ENCODE data around the gene ACACB.

Gene ACACB

DNA sequence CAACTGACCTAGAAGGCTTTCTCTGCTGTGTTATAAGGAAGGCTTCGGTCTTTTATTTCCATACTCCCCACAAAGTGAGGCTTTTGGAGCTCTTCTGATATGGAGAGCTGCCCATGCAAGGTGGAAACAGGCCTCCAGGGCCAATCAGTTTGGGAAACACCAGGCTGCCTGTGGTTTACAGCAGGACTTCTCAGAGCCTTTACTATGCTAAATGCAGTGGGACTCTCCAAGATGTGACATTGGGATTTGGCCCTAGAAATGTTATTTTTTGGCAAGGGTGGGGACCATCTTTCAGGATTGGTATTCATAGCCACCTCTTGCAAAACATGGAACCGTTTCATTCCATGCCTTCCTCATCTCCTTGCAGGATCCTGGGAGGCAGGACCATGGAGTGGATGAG, 3.7 kb downstream of the ACACB start:
- TF ChIP-seq GATA2 (IDR thresholded peaks at IDR 0.05; ENCODE audit: low read depth, low read length) (no peak), GATA3 (IDR thresholded peaks at IDR 0.05; ENCODE audit: low read depth, low read length) (no peak)

DNA sequence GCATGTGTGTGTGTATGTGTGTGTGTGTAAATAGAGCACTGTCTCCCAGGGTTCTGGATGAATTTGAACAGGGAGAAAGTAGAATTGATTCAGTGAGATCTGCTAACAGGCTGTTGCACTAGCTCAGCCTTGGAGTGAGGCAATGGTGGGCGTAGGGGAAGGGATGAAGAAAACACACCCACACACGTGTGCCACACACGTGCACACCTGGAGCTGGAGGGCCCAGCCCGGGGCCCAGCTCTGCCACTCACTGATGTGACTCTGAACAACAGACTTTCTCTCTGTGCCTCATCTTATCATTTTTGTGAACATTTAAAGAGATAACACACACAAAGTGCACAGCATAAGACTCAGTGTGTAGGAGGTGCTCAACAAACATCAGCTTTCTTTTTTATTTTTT, 4.2 kb downstream of the ACACB start:
- TF ChIP-seq GATA2 (IDR thresholded peaks at IDR 0.05; ENCODE audit: low read depth, low read length) = no peak
- TF ChIP-seq GATA3 (IDR thresholded peaks at IDR 0.05; ENCODE audit: low read depth, low read length) = no peak

DNA sequence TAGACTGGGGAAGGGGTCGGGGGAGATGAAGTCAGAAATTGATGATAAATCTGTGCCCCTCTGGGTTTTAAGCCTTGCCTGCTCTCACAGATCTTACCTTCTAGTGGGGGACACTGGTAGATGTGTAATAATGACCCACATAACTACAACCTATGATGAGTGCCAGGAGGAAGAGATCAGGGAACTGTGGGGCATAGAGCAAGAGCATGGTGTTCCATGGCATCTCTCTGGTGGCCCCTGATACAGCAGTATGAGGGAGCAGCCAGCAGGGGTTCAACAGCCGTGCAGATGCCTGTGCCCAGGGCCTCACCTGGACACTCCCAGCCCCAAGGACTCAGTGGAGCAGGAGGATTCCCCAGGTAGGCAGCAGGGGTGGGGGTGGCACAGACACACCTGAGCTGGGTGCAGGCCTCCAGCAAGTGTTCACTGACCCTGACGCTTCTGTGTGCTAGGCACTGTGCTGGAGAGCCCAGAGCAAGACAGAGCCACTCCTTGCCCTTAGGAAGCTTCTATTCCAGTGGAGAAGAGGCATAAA, 5.0 kb downstream of the ACACB start:
- no peak for TF ChIP-seq GATA3 (IDR thresholded peaks at IDR 0.05; ENCODE audit: low read depth, low read length)
- TF ChIP-seq GATA2 (IDR thresholded peaks at IDR 0.05; ENCODE audit: low read depth, low read length) = no peak

DNA sequence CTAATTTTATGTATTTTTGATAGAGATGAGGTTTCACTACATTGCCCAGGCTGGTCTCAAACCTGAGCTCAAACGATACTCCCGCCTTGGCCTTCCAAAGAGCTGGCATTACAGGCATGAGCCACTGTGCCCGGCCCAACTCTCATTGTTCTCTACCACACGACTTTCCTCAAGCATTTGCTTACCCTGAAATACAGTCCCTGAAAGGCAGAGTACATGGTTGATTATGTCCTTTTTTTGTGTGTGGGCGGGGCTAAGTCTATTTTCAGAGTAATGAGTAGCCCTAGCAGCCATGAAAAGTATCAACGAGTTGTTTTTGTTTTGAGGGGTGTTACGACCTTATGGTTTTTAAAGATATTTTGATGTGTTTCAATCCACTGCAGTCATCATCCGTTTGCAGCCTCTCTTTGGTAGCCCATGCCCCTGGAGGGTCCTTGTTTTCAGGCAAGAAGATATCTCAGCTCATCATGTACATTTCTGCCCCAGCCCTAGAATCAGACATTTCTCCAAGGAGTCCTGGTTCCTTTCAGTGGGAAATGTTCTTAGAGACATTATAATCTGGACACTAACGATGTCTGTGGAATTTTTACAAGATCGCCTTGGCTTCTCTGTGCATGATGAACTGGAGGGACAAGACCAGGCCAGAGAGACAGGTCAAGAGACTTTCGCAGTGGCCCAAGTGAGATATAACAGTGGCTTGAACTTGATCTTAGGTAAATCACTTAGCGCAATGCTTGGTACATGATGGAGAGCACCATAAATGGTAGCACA, 8.7 kb downstream of the ACACB start:
- no peak for TF ChIP-seq GATA2 (IDR thresholded peaks at IDR 0.05; ENCODE audit: low read depth, low read length)
- no peak for TF ChIP-seq GATA3 (IDR thresholded peaks at IDR 0.05; ENCODE audit: low read depth, low read length)

DNA sequence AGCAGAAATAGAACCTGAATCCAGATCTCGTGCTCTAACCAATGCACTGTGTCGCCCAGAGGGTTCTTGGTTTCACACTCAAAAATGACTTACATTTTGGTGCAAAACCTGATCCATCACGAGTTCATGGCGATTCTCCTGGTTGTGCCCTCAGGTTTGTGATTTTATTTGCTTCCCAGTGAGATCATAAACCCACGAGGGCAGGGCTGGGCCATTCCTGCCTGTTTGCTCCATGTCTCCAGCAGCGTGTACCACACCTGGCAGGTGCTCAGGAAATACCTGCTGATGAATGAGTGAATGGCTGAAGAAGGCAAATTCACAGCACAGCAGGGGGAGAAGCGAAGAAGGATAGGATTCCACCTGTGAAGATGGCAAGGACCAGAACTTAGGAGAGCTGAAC, 9.4 kb downstream of the ACACB start:
- no peak for TF ChIP-seq GATA3 (IDR thresholded peaks at IDR 0.05; ENCODE audit: low read depth, low read length)
- TF ChIP-seq GATA2 (IDR thresholded peaks at IDR 0.05; ENCODE audit: low read depth, low read length) = no peak

DNA sequence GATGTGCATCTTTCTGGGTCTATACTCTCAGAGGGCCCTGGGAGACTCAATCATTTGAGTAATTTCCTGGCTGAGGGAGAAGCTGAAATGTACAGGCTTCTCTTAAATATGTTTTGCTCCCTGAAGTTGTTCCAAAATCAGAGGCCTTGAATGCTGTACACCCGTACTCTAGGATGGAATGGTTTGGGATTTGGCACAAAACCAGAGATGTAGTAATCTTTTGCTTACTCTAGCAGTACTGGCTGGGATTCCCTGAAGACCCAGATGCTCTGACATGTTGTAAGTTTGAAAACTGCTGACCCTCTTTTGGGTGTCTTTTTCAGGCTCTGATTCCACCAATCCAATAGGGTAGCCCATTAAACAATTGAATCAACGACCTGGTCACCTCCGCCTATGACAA, 10.4 kb downstream of the ACACB start:
- no peak for TF ChIP-seq GATA3 (IDR thresholded peaks at IDR 0.05; ENCODE audit: low read depth, low read length)
- no peak for TF ChIP-seq GATA2 (IDR thresholded peaks at IDR 0.05; ENCODE audit: low read depth, low read length)

DNA sequence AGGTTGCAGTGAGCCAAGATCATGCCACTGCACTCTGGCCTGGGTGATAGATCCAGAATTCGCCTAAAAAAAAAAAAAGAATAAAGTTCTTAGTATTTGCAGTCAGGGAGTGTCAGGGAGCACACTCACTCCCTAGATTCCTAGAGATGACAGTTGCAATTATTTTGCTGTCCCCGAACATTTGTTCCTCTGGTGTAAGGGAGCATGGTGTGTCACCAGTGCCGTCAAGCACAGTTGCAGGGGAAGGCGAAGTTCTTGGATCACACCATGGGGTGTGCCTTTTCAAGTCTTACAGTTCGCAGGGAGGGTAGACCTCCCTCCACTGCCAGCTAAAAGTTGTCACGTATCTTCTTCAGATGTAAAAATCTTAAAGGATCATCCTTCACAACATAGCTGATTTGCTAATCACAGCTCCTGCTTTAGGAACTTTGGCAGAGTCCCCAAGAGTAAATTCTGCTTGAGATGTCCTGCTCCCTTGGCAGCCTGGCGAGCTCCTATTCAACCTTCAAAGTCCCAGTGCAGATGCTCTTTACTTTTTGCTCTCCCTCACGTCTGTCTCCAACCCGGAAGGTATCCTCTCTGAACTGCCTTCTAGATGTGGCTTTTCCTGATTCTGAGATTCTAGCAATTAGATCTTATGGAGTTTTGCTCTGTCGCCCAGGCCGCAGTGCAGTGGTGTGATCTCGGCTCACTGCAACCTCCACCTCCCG, 11.3 kb downstream of the ACACB start:
- TF ChIP-seq GATA2 (IDR thresholded peaks at IDR 0.05; ENCODE audit: low read depth, low read length) (no peak), GATA3 (IDR thresholded peaks at IDR 0.05; ENCODE audit: low read depth, low read length) (no peak)

DNA sequence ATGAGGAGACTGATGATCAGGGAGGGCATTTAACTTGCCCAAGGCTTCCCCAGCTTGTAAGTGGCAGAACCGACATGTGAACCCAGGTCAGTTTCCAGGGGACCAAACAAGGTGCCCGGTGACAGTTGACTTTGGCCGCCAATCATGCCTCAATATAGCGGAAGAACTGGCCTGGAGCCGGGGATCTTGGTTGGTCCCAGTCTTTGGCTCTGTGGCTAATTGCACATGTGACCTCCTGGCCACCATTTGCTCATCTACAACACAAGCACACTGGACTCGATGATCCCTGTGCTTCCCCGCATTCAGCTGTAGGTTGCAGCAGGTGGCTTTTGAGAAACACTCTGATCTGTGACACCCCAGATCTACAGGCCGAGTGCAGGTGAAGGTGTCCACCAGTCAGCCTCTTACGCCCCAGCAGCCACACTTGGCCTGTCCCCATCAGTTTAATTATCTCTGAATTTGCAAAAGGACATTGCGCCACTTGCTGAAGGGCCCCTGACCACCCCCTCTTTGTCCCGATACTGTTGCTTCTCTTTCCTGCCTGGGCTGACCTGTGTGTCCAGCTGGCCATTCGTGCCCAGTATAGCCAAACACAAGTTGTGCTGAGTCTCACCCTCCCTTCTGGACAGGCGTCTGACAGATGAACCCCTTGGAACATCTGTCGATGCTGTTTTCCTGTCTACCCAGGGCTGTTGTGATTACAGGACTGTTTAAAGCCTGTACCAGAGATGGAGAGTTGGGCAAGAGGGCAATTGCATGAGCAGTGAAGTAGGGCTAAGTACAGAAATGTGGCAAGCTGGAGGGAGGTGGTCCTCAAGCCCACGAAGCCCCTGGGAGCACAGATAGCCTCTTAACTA, 14.1 kb downstream of the ACACB start:
- no peak for TF ChIP-seq GATA2 (IDR thresholded peaks at IDR 0.05; ENCODE audit: low read depth, low read length)
- TF ChIP-seq GATA3 (IDR thresholded peaks at IDR 0.05; ENCODE audit: low read depth, low read length) = no peak

DNA sequence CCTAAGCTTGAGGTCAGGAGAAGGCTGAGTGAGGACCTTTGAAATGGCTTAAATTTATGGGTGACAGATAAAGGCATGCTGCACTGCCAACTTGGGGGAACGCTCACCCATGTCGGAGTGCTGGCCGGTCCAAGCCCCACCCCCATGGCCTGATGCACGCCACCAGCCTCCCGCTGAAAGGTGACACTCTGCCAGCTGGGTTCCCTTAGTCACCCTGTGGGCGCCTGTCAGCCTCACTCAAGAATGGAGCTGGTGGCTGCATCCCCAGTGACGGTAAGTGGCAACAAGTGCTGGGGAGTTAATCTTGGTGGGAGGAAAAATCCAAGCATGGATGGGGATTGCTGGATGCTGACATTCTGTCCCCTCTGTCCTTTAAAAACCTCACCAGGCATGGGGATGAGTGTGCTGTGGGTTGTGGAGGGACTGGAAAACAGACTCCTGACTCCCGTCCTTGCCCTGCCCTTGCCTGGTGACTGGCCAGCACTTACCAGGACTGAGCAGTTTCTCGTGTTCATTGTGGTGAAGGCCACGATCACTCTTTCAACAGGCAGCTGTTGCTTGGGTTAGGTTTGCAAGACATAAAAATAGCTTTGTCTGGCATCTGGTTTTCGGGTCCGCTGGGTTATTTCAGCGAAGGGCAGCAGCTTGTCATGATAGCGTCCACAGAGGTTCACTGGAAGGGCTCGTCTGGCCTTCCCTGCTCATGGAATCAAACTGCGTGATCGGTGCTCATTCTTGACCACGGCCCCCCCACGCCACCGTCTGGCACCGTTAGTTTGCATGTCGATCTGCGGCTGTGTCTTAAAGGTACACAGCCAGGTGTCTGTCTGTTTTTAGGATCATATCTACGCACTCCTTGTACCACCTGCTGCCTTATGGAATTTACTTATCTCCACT, 15.0 kb downstream of the ACACB start:
- TF ChIP-seq GATA2 (IDR thresholded peaks at IDR 0.05; ENCODE audit: low read depth, low read length) (no peak), GATA3 (IDR thresholded peaks at IDR 0.05; ENCODE audit: low read depth, low read length) (no peak)

DNA sequence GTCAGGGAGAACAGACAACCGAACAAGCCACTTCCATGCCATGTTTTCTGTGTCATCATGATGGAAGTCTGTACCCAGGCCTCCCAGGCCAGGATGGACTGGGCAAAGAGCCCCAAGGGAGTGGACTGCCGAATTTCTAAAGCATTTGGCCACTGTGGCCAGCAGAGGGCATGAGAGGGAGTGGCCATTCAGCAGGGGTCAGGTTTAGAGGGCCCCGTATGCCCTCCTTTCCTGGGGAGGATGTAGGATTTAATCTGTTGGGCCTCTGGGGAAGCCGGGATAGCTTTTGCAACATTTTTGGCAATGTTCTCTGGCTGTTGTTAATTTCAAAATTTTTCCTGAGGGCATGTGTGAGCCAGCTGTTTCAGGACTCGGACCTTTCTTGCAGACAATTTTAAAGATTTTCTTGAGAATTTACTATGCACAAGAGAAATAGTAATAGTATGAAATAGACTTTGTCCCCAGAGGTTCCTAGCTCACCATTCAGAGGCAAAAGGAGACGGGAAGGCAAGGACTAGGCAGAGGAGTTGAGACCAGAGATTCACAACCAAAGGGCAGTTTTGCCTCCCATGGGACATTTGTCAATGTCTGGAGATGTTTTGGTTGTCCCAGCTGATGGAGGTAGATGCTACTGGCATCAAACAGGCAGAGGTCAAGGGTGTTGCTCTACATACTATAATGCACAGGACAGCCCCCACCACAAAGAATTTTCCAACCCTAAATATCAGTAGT, 18.0 kb downstream of the ACACB start:
- TF ChIP-seq GATA3 (IDR thresholded peaks at IDR 0.05; ENCODE audit: low read depth, low read length) (no peak), GATA2 (IDR thresholded peaks at IDR 0.05; ENCODE audit: low read depth, low read length) (no peak)

DNA sequence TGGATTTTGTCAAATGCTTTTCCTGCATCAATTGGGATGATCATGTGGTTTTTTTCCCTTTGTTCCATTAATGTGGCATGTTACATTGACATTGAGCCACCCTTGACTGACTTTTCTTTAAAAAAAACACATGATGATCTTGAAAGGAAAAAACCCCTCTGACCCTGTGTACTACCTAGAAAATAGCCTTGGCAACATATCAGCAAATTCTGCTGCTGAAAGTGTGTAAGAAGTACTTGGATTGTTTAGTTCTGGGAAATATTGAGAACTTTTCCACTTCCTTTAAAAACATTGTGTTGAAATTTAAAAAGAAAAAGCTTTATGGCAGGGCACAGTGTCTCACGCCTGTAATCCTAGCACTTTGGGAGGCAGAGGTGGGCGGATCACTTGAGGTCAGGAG, 20.7 kb downstream of the ACACB start:
- TF ChIP-seq GATA3 (IDR thresholded peaks at IDR 0.05; ENCODE audit: low read depth, low read length) (no peak), GATA2 (IDR thresholded peaks at IDR 0.05; ENCODE audit: low read depth, low read length) (no peak)

DNA sequence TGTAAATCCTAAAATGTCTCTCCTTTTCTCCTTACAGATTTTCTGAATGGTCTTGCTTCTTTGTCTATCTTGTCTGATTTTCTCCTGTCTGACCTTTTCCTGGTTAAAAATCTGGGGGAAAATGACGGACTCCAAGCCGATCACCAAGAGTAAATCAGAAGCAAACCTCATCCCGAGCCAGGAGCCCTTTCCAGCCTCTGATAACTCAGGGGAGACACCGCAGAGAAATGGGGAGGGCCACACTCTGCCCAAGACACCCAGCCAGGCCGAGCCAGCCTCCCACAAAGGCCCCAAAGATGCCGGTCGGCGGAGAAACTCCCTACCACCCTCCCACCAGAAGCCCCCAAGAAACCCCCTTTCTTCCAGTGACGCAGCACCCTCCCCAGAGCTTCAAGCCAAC, 23.0 kb downstream of the ACACB start:
- TF ChIP-seq GATA3 (IDR thresholded peaks at IDR 0.05; ENCODE audit: low read depth, low read length) = no peak
- no peak for TF ChIP-seq GATA2 (IDR thresholded peaks at IDR 0.05; ENCODE audit: low read depth, low read length)

DNA sequence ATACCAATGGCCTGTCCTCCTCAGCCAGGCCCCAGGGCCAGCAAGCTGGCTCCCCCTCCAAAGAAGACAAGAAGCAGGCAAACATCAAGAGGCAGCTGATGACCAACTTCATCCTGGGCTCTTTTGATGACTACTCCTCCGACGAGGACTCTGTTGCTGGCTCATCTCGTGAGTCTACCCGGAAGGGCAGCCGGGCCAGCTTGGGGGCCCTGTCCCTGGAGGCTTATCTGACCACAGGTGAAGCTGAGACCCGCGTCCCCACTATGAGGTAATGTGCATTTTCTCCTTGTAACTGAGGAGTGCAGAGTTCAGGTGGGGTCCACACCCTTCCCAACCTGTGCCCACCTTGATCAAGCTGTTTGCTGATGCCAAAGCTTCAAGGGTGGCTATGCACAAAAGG, 23.4 kb downstream of the ACACB start:
- TF ChIP-seq GATA2 (IDR thresholded peaks at IDR 0.05; ENCODE audit: low read depth, low read length) = no peak
- no peak for TF ChIP-seq GATA3 (IDR thresholded peaks at IDR 0.05; ENCODE audit: low read depth, low read length)

Data from SH-SY5Y (cell line).